ENCODE measurements around the gene RAI2. TPM values are rescaled to one million over a fixed set of nuclear protein-coding genes. Genes with fewer than 3 reads are reported as not detected.

RAI2 gene
- total and polyA plus RNA-seq, 3 donors from 2014 or later: 5.7 to 13.5 (median 12.1) TPM

DNA sequence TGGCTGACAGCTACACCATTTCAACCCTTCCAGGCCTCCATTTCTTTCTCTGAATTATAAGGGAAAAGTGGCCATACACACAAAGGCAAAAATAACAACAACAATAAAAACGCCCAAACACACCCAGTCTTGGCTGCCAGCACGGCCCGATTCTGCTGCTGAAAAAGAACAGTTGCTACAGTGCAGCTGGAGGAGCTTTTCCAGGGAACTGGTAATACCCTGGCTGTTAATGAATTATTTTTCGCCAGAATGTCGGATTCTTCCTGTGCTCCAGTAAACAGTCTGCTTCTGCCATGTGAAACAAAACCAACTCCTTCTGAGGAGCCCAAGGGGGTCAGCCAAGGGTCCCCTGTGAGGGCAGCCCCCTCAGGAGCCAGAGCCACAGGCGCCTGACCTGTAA, 6.6 kb downstream of the RAI2 start:
- H3K27me3 ChIP-seq: no peaks in the 10 kb centered on the region
- peak; percentile 49 for DNase-seq
- WGBS, 2 donors: 37 to 42% methylated on average over 6 of the region's 6 CpGs
- H3K4me1 ChIP-seq: no peaks in the 10 kb centered on the region
- H3K36me3 ChIP-seq (ENCODE audit: low read depth, missing control alignments): no peaks in the 10 kb centered on the region
- H3K4me3 ChIP-seq: no peak overlapping the region
- intact Hi-C loops (cut with DNase I; ENCODE audit: low total_unique reads): no loop called here
- TF ChIP-seq, protein P1, sequence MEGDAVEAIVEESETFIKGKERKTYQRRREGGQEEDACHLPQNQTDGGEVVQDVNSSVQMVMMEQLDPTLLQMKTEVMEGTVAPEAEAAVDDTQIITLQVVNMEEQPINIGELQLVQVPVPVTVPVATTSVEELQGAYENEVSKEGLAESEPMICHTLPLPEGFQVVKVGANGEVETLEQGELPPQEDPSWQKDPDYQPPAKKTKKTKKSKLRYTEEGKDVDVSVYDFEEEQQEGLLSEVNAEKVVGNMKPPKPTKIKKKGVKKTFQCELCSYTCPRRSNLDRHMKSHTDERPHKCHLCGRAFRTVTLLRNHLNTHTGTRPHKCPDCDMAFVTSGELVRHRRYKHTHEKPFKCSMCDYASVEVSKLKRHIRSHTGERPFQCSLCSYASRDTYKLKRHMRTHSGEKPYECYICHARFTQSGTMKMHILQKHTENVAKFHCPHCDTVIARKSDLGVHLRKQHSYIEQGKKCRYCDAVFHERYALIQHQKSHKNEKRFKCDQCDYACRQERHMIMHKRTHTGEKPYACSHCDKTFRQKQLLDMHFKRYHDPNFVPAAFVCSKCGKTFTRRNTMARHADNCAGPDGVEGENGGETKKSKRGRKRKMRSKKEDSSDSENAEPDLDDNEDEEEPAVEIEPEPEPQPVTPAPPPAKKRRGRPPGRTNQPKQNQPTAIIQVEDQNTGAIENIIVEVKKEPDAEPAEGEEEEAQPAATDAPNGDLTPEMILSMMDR (IDR thresholded peaks at IDR 0.05): no peak
- TF ChIP-seq POLR2A (IDR thresholded peaks at IDR 0.05): no peak
- no peak overlapping the region for H3K27ac ChIP-seq
- H3K9me3 ChIP-seq: no peaks in the 10 kb centered on the region

DNA sequence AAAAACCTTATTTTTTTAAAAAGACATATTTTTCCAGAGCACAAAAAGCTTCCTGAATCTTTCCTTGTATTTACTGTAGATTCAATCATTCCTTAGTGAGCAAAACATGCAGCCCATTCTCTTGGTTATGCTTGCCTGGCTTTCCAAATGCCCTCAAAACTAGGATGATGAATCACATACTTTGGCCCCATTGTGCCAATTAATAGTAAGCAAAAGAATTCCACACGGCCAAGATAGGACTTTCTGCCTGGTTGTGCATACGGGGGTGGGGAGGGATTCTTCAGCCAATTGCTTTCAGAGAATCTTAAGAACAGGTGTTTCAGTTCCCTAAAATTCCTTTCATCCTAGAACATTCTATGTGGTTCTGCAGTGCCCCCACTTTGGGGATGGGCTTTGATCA, 7.0 kb downstream of the RAI2 start:
- H3K4me3 ChIP-seq: no peak overlapping the region
- no peaks in the 10 kb centered on the region for H3K36me3 ChIP-seq (ENCODE audit: low read depth, missing control alignments)
- H3K9me3 ChIP-seq: no peaks in the 10 kb centered on the region
- no peaks in the 10 kb centered on the region for H3K4me1 ChIP-seq
- TF ChIP-seq, protein P1 (IDR thresholded peaks at IDR 0.05): no peak
- TF ChIP-seq POLR2A (IDR thresholded peaks at IDR 0.05): no peak
- no peak for DNase-seq
- intact Hi-C loops (cut with DNase I; ENCODE audit: low total_unique reads): no loop called here
- 19 to 49% methylated on average over 2 of the region's 2 CpGs for WGBS, 2 donors
- no peaks in the 10 kb centered on the region for H3K27me3 ChIP-seq
- H3K27ac ChIP-seq: no peak overlapping the region

DNA sequence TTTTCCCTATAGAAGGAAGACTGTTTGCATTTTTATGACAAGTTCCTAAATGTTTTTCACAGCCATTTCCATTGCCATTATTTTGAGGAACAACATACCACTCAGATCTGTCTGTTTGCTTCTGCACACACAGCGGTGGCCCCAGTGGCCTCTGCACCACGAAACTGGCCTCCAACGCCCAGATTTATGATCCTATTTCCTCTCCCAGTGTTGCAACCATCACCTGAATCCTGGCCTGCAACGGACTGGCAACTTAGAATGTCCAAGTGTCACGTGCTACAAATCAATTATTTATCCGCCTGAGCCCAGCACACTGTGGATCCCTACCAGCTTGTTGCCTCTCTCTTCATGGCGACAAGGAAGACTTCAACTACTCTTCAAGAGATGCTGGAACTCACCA, 9.2 kb downstream of the RAI2 start:
- intact Hi-C loops (cut with DNase I; ENCODE audit: low total_unique reads): no loop called here
- no peaks in the 10 kb centered on the region for H3K4me1 ChIP-seq
- TF ChIP-seq, protein P1 (IDR thresholded peaks at IDR 0.05): no peak
- no peak for TF ChIP-seq POLR2A (IDR thresholded peaks at IDR 0.05)

DNA sequence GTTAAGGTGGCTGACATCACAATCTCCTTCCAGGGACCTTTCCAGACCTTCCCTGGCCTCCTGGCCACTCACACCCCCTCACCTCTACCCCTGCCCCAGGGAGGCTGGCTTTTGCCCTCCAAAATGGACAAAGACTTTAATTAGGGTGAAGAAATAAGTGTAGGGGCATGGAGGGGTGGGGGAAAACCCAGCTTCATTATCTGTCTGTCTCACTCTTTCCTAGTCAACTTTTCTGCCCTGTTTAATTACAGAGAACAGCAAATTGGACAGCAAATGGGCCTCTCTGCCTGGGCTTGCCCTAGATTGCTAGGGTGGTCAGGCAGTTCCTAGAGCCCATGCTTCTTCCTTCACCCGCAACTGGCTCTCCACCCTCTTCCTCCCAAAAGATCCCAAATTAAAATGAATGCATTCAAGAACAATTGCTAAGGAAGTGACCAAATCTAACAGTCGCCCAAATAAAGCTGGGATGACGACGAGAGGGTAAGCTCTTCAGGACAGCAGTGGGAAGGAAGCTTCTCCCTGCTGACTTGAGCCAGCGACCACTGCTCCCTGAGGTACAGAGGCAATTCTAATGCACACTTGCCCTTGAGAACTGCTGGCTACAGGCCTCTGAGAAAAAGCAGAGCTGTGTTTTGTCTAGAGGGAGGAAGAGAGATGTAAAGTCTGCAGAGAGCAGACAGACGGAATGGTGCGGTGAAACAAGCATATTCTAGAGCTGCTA, 12.4 kb downstream of the RAI2 start:
- H3K27ac ChIP-seq: no peak overlapping the region
- no peaks in the 10 kb centered on the region for H3K4me1 ChIP-seq
- H3K27me3 ChIP-seq: no peaks in the 10 kb centered on the region
- H3K9me3 ChIP-seq: no peaks in the 10 kb centered on the region
- intact Hi-C loops (cut with DNase I; ENCODE audit: low total_unique reads): no loop called here
- H3K4me3 ChIP-seq: no peak overlapping the region
- 53 to 67% methylated on average over 5 to 7 of the region's 7 CpGs for WGBS, 2 donors
- DNase-seq: no peak
- TF ChIP-seq POLR2A (IDR thresholded peaks at IDR 0.05): no peak
- TF ChIP-seq, protein P1 (IDR thresholded peaks at IDR 0.05): no peak
- no peaks in the 10 kb centered on the region for H3K36me3 ChIP-seq (ENCODE audit: low read depth, missing control alignments)

More for the DNA sequence above, 9.2 kb downstream of the RAI2 start:
- H3K27ac ChIP-seq: no peak overlapping the region
- H3K27me3 ChIP-seq: no peaks in the 10 kb centered on the region
- H3K4me3 ChIP-seq: no peak overlapping the region
- H3K36me3 ChIP-seq (ENCODE audit: low read depth, missing control alignments): no peaks in the 10 kb centered on the region
- WGBS, 2 donors: 74 to 88% methylated on average over 7 of the region's 7 CpGs
- H3K9me3 ChIP-seq: no peaks in the 10 kb centered on the region
- no peak for DNase-seq

DNA sequence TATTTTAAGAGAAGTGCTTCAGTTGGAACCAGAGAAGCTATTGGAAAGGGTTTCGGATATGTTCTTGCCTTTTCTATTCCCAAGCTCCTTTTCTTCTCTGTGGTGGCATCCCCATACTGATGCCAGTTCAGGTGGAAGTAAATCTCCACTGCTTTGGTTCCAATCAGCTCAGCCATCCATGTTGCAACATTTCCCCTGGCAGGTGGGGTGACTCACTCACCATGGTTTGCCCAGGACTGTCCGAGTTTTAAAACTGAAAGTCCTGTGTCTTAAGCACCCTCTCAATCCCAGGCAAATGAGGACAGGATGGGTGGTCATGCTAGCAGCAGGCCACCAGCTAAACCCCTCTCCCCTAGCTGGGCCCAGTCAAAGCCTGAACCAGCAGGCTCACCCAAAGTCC, 15.1 kb downstream of the RAI2 start:
- no peaks in the 10 kb centered on the region for H3K27me3 ChIP-seq
- no peak overlapping the region for H3K4me3 ChIP-seq
- H3K4me1 ChIP-seq: no peaks in the 10 kb centered on the region
- DNase-seq: no peak
- 78 to 80% methylated on average over 1 to 2 of the region's 2 CpGs for WGBS, 2 donors
- intact Hi-C loops (cut with DNase I; ENCODE audit: low total_unique reads): no loop called here
- H3K9me3 ChIP-seq: no peaks in the 10 kb centered on the region
- no peak for TF ChIP-seq POLR2A (IDR thresholded peaks at IDR 0.05)
- TF ChIP-seq, protein P1 (IDR thresholded peaks at IDR 0.05): no peak
- H3K27ac ChIP-seq: no peak overlapping the region
- no peaks in the 10 kb centered on the region for H3K36me3 ChIP-seq (ENCODE audit: low read depth, missing control alignments)

Data from testis (tissue), 3 donors.